IPS-15b (cell line): Measurements from ENCODE around the gene ARHGAP24.

Experiments
- H3K27me3 ChIP-seq: one replicate; pipeline ENCODE4 v1.6.1; 2013; ENCODE audit warnings: low read length; ENCODE audit not compliant: control insufficient read depth, insufficient read depth
- H3K36me3 ChIP-seq: one replicate; pipeline ENCODE4 v1.6.1; 2013; ENCODE audit warnings: low read length; ENCODE audit not compliant: control insufficient read depth, insufficient read depth
- H3K4me1 ChIP-seq: one replicate; pipeline ENCODE4 v1.6.1; 2013; ENCODE audit warnings: mild to moderate bottlenecking, low read length; ENCODE audit not compliant: control insufficient read depth, insufficient read depth
- H3K4me3 ChIP-seq: one replicate; pipeline ENCODE4 v1.5.1; 2013; ENCODE audit warnings: low read depth, low read length
- H3K9ac ChIP-seq: one replicate; pipeline ENCODE4 v1.6.1; 2013; ENCODE audit warnings: low read depth, mild to moderate bottlenecking, low read length
- H3K9me3 ChIP-seq: one replicate; pipeline ENCODE4 v1.6.1; 2013; ENCODE audit warnings: mild to moderate bottlenecking, low read length; ENCODE audit not compliant: control insufficient read depth, insufficient read depth

The ARHGAP24 gene

GRCh38 chr4:85928775-85929591 is 454.0 kb downstream of the ARHGAP24 start:
- Histone ChIP-seq H3K9ac (no peak overlapping the region), H3K4me3 (no peak overlapping the region), H3K9me3 (no peaks in the 10 kb centered on the region), H3K36me3 (no peaks in the 10 kb centered on the region), H3K27me3 (no peaks in the 10 kb centered on the region), H3K4me1 (peaks cover 4% of the 10 kb centered on the region)

DNA sequence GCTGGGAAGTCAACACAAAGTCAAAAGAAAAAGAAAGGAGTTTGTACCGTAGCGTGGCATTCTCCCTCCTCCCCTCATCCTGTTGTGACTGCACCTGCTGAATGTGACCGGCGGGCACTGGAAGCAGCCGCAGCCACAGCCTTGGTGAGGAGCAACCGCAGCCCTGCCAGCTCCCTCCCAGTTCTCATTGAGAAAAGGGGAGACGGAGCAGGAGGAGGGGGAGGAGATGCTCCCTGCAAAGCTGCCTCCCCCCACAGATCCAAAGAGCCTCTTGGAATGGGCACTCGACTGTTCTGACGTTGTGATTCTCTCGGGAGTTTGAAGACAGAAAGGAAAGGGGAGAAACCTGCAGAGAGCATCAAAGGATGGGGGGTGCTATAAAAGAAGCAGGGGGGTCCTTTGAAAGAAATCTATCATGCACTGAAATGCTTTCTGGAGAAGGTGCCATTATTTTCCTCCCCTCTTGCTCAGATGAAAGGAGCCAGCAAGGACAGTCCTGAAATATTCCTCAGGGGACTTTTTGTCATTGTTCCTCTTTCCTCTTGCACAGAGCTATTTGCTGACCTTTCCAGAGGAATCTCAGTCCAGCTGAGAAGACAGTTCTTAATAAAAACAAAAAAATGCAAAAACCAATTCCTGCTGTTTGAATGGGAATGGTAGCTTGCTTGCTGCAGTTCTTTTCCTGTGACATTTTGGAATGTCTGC is 455.2 kb downstream of the ARHGAP24 start:
- Histone ChIP-seq H3K9me3 (no peaks in the 10 kb centered on the region), H3K27me3 (no peaks in the 10 kb centered on the region), H3K4me3 (peak overlapping the region; percentile 23), H3K4me1 (peaks cover 4% of the 10 kb centered on the region), H3K36me3 (no peaks in the 10 kb centered on the region), H3K9ac (no peak overlapping the region)

- Histone ChIP-seq H3K4me1 (peaks cover 4% of the 10 kb centered on the region), H3K36me3 (no peaks in the 10 kb centered on the region), H3K4me3 (no peak overlapping the region), H3K9ac (no peak overlapping the region), H3K9me3 (no peaks in the 10 kb centered on the region), H3K27me3 (no peaks in the 10 kb centered on the region)
These were observed 457.7 kb downstream of the ARHGAP24 start for GRCh38 chr4:85932500-85933290.

DNA sequence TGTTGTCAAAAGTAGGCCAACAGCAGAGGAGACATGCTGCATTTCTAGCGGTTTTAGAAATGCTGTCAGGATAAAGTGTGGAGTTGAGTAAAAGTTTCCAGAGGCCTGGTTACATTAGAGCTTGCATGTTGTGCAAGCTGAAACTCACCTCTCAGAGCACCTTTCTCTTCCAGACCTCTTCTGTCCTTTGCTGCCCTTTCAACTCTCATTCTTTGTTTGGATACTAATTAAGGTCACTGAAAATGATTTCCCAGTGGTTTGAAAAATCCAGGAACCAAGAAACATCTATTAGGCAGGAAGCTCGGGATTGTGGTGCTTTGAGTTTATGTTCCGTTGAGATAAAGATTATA is 458.3 kb downstream of the ARHGAP24 start:
- Histone ChIP-seq H3K9ac (no peak overlapping the region), H3K4me1 (peaks cover 4% of the 10 kb centered on the region), H3K27me3 (no peaks in the 10 kb centered on the region), H3K4me3 (no peak overlapping the region), H3K9me3 (no peaks in the 10 kb centered on the region), H3K36me3 (no peaks in the 10 kb centered on the region)

DNA sequence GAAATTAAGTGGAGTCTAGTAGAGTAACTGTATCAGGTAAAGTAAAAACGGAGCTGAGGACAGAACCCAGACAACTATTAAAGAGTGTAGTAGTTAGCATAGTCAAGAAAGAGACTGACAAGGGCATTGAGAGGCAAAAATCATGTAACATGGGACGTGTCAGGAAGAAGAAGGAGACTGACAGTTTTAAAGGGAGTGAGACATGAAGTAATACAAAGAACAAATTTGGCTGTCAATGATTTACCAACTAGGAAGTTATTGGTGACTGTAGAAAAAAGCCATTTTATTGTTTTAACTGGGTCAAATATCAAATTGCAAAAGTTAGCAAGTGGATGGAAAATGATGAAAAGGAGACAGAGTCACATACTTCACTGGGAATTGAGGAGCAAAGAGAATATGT is 462.6 kb downstream of the ARHGAP24 start:
- Histone ChIP-seq H3K9me3 (no peaks in the 10 kb centered on the region), H3K9ac (no peak overlapping the region), H3K27me3 (no peaks in the 10 kb centered on the region), H3K36me3 (no peaks in the 10 kb centered on the region), H3K4me1 (no peaks in the 10 kb centered on the region), H3K4me3 (no peak overlapping the region)

DNA sequence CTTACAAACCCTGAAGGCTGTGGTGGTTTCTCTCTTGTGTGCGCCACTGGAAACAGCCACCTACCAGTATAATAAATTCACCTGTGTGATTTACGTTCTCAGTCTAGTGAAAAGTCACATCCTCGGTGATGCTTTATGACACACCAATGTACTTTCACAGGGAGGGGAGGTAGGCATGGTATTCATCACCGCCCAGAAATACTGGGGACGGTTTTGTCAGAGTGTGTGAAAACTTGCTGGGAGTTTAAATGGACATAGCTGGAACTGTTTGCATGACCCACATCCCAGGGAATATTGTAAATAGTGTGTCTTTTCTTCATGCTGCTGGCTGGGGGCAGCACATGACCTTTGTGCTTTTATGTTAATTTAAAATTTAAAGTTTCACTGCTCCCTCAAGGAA is 463.1 kb downstream of the ARHGAP24 start:
- no peaks in the 10 kb centered on the region for H3K4me1 ChIP-seq
- H3K9ac ChIP-seq = no peak overlapping the region
- H3K4me3 ChIP-seq = no peak overlapping the region
- H3K9me3 ChIP-seq = no peaks in the 10 kb centered on the region
- H3K27me3 ChIP-seq = no peaks in the 10 kb centered on the region
- H3K36me3 ChIP-seq = no peaks in the 10 kb centered on the region

DNA sequence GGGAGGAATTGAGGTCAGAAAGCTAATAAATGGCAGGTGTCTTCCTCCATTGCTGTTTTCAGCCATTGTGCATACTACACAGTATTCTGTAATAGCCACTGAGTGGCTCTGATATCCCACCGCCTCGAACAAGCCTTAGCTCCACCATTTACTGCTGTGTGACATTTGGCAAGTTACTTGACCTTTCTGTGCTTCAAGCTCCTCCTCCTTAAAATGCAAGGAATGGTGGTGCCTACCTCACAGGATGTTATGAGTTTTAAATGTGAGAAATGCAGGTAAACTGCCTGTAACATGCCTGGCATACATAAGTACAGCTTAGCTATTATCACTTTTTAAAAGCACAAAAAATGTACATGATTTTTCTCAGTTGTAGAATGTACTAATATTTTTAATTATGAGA is 464.0 kb downstream of the ARHGAP24 start:
- H3K36me3 ChIP-seq = no peaks in the 10 kb centered on the region
- no peaks in the 10 kb centered on the region for H3K9me3 ChIP-seq
- H3K4me1 ChIP-seq = no peaks in the 10 kb centered on the region
- H3K4me3 ChIP-seq = no peak overlapping the region
- no peak overlapping the region for H3K9ac ChIP-seq
- no peaks in the 10 kb centered on the region for H3K27me3 ChIP-seq

- Histone ChIP-seq H3K27me3 (no peaks in the 10 kb centered on the region), H3K4me3 (no peak overlapping the region), H3K9me3 (no peaks in the 10 kb centered on the region), H3K4me1 (no peaks in the 10 kb centered on the region), H3K36me3 (no peaks in the 10 kb centered on the region), H3K9ac (no peak overlapping the region)
These were observed 464.6 kb downstream of the ARHGAP24 start for GRCh38 chr4:85939595-85939994.

GRCh38 chr4:85940151-85940550 is 465.2 kb downstream of the ARHGAP24 start:
- Histone ChIP-seq H3K9me3 (no peaks in the 10 kb centered on the region), H3K27me3 (no peaks in the 10 kb centered on the region), H3K9ac (no peak overlapping the region), H3K4me1 (no peaks in the 10 kb centered on the region), H3K36me3 (no peaks in the 10 kb centered on the region), H3K4me3 (no peak overlapping the region)

DNA sequence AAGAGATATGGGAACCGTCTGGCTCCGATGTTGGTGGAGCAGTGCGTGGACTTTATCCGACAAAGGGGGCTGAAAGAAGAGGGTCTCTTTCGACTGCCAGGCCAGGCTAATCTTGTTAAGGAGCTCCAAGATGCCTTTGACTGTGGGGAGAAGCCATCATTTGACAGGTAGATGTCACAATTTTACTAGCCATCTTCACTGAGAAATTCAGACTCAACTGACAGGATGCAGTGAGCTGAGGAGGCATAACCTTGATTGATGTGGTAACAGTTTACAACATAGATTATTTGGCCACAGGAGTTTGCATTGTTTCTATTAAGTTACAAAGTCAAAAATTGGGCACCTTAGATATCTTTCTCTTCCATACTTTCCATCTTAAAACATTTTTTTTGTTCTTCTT is 467.2 kb downstream of the ARHGAP24 start:
- Histone ChIP-seq H3K9ac (no peak overlapping the region), H3K27me3 (no peaks in the 10 kb centered on the region), H3K4me1 (no peaks in the 10 kb centered on the region), H3K4me3 (no peak overlapping the region), H3K36me3 (no peaks in the 10 kb centered on the region), H3K9me3 (no peaks in the 10 kb centered on the region)

DNA sequence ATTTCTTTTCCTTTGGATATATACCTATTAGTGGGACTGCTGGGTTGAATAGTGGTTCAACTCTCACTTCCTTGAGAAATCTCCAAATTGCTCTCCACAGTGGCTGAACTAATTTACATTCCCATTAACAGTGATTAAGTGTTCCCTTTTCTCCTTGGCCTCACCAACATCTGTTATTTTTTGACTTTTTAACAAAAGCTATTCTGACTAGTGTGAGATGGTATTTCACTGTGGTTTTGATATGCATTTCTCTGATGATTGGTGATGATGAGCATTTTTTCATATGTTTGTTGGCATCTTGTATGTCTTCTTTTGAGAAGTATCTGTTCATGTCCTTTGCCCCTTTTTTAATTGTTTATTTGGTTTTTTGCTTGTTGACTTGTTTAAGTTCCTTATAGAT is 471.9 kb downstream of the ARHGAP24 start:
- H3K9ac ChIP-seq = no peak overlapping the region
- no peak overlapping the region for H3K4me3 ChIP-seq
- H3K4me1 ChIP-seq = no peaks in the 10 kb centered on the region
- no peaks in the 10 kb centered on the region for H3K36me3 ChIP-seq
- no peaks in the 10 kb centered on the region for H3K9me3 ChIP-seq
- H3K27me3 ChIP-seq = no peaks in the 10 kb centered on the region
